Progenitor cell of endocrine pancreas (in vitro differentiated cells): ENCODE measurements around the gene RAP2A. TPM values are rescaled to one million over a fixed set of nuclear protein-coding genes. Genes with fewer than 3 reads are reported as not detected.

Experiments used
- DNase-seq: peaks from one replicate; pipeline ENCODE4 v3.0.0; 2021; ENCODE audit warnings: low spot score; ENCODE audit not compliant: unreplicated experiment
- H3K27ac Mint-ChIP-seq: 2 replicates; pipeline ENCODE4 v1.8.0; 2021; ENCODE audit warnings: mild to moderate bottlenecking, moderate library complexity, mixed read lengths
- H3K27me3 Mint-ChIP-seq: 2 replicates; pipeline ENCODE4 v1.8.0; 2021; ENCODE audit warnings: mixed read lengths
- H3K36me3 Mint-ChIP-seq: 2 replicates; pipeline ENCODE4 v1.8.0; 2022; ENCODE audit warnings: mixed read lengths; ENCODE audit not compliant: insufficient read depth
- H3K4me1 Mint-ChIP-seq: 2 replicates; pipeline ENCODE4 v1.8.0; 2021; ENCODE audit warnings: low read depth, mixed read lengths
- H3K4me3 Mint-ChIP-seq: 2 replicates; pipeline ENCODE4 v1.8.0; 2021; ENCODE audit warnings: low read depth, mild to moderate bottlenecking, moderate library complexity, mixed read lengths
- H3K9me3 Mint-ChIP-seq: 2 replicates; pipeline ENCODE4 v1.8.0; 2021; ENCODE audit warnings: low read depth, mixed read lengths
- total RNA-seq: library from RNA; stranded (reverse); gene quantifications from 2 replicates; pipeline ENCODE4 v1.2.1, GENCODE V29; 2021
- TF ChIP-seq, protein P1 (sequence below): fragments of 200-600 bp; sonication (generic); IDR thresholded peaks from one replicate; pipeline ENCODE4 v1.5.0; 2021; ENCODE audit warnings: antibody characterized with exemption, mild to moderate bottlenecking; ENCODE audit not compliant: unreplicated experiment

Gene RAP2A
- total RNA-seq, 1 donor from 2014 or later, result 35.1 TPM

DNA sequence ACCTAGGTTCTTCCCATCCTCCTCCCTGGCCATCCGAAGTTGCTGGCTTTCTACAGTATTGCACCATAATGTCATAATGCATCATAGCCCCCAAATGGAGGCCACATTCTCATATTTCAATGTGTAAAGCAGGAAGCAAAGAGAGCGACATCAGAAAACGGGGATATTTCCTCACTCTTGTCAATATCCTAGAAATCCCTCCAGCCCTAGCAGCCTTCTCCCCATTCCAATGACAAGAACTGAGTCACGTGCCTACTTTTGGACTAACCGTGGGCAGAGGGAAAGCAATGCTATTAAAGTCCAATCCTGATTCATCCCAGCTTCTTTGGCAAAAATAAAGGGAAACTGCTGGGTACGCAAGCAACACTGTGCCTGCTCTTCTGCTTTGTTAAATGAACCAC lies 4.3 kb upstream of the RAP2A start:
- peaks cover 28% of the 10 kb centered on the region for H3K4me1 Mint-ChIP-seq
- H3K4me3 Mint-ChIP-seq, result no peak overlapping the region
- H3K27ac Mint-ChIP-seq, result no peak overlapping the region
- H3K36me3 Mint-ChIP-seq, result no peaks in the 10 kb centered on the region
- H3K27me3 Mint-ChIP-seq, result no peaks in the 10 kb centered on the region
- no peaks in the 10 kb centered on the region for H3K9me3 Mint-ChIP-seq
- TF ChIP-seq, protein P1, sequence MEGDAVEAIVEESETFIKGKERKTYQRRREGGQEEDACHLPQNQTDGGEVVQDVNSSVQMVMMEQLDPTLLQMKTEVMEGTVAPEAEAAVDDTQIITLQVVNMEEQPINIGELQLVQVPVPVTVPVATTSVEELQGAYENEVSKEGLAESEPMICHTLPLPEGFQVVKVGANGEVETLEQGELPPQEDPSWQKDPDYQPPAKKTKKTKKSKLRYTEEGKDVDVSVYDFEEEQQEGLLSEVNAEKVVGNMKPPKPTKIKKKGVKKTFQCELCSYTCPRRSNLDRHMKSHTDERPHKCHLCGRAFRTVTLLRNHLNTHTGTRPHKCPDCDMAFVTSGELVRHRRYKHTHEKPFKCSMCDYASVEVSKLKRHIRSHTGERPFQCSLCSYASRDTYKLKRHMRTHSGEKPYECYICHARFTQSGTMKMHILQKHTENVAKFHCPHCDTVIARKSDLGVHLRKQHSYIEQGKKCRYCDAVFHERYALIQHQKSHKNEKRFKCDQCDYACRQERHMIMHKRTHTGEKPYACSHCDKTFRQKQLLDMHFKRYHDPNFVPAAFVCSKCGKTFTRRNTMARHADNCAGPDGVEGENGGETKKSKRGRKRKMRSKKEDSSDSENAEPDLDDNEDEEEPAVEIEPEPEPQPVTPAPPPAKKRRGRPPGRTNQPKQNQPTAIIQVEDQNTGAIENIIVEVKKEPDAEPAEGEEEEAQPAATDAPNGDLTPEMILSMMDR, result no peak
- no peak for DNase-seq

DNA sequence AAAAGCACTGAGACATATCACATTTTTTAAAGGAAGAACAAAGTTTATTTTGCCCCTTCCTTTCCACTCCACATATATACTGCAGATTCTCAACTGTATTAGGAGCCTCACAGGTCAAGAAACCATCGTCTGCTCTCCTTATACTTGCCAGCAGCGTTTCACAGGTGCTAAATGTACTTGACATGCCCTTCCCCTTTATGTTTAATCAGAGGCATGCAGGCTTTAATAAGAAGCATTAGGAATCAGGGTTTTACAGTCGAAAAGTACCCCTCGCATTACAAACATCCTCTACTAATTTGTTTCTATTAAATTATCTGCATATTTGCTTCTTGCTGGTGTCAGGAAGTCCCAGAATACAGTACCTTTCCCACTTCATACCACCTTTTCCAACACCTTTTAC lies 3.7 kb upstream of the RAP2A start:
- TF ChIP-seq, protein P1, result no peak

DNA sequence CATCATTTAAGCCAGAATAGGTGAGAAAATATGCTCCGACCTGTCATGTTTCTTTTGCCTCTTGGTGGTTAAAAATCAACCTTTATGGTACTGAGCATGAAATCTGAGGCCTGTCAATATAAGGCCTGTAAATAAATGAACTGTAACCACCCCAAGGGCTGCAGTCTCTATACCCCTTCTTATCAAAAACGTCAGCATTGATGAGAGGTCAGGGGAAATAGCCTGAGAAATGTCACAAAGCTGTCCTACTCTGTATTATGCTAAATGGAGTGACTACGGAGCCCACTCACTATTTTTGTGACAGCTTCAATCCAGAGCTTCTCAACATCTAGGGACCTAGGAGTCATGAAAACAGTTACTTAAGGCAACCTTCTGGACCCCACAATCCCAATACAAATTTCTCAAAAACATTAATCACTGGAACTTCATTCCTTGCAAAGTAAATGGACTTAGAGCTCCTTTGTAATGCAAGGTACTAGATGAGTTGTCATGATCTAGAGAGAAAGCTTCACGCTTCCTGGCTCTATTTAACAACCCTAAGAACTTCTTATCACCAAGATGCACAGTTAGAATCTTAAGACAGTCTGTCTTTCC lies 2.7 kb upstream of the RAP2A start:
- DNase-seq, result no peak
- H3K9me3 Mint-ChIP-seq, result no peaks in the 10 kb centered on the region
- H3K36me3 Mint-ChIP-seq, result no peaks in the 10 kb centered on the region
- H3K27ac Mint-ChIP-seq, result no peak overlapping the region
- H3K4me1 Mint-ChIP-seq, result peaks cover 30% of the 10 kb centered on the region
- TF ChIP-seq, protein P1, result no peak
- no peaks in the 10 kb centered on the region for H3K27me3 Mint-ChIP-seq
- peak overlapping the region; percentile 86 for H3K4me3 Mint-ChIP-seq

More for the DNA sequence above, 3.7 kb upstream of the RAP2A start:
- Mint-ChIP-seq H3K27me3 (no peaks in the 10 kb centered on the region), H3K27ac (no peak overlapping the region), H3K36me3 (no peaks in the 10 kb centered on the region), H3K9me3 (no peaks in the 10 kb centered on the region), H3K4me1 (peaks cover 26% of the 10 kb centered on the region), H3K4me3 (no peak overlapping the region)
- DNase-seq, result no peak

DNA sequence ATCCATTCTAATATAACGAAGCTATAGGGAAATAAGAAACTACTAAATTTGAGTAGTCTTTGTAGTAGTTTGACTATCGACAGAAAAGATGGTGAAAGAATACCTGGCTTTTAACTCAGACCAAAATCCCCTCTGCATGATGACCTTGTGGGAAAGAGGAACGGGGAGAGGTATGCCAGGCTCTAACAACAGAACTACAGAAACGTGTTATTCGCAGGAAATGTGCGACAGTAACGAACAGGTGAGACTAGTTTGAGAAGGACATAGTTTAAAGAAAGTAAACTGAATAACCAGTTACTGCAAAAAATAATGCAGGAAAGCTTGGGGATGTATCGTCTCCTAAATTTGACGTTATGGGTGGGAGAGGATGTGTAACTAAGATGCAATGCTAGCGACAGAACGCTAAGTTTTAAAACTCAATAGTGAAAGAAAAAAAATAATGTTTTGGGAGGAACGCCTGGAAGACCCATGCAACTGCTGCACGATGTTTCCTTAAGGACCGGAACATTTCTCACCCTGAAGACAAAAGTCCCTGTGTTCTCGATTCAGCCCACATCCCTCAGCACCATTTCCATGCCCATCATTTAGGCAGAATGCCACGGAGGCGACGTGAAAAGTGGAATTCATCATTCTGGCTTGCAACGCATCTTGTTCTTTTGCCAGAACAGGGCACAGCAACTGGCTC lies 1.6 kb upstream of the RAP2A start:
- Mint-ChIP-seq H3K27me3 (no peaks in the 10 kb centered on the region), H3K36me3 (no peaks in the 10 kb centered on the region), H3K4me1 (peaks cover 35% of the 10 kb centered on the region), H3K9me3 (no peaks in the 10 kb centered on the region), H3K27ac (peak overlapping the region; percentile 99), H3K4me3 (peak overlapping the region; percentile 86)
- TF ChIP-seq, protein P1, result no peak
- no peak for DNase-seq

- TF ChIP-seq, protein P1, result no peak
Observed at GRCh38 chr13:97432917-97433726, 847 bp upstream of the RAP2A start.

More at GRCh38 chr13:97432917-97433726, 847 bp upstream of the RAP2A start:
- peak overlapping the region; percentile 99 for H3K27ac Mint-ChIP-seq
- peak overlapping the region; percentile 86 for H3K4me3 Mint-ChIP-seq
- H3K27me3 Mint-ChIP-seq, result no peaks in the 10 kb centered on the region
- H3K36me3 Mint-ChIP-seq, result no peaks in the 10 kb centered on the region
- DNase-seq, result peak; percentile 99
- H3K9me3 Mint-ChIP-seq, result no peaks in the 10 kb centered on the region
- H3K4me1 Mint-ChIP-seq, result peaks cover 35% of the 10 kb centered on the region
